Measurements from ENCODE around the gene ANKRD33B. TPM values are rescaled to one million over a fixed set of nuclear protein-coding genes. Genes with fewer than 3 reads are reported as not detected.

The ANKRD33B gene
- total RNA-seq, 2 donors from 2014 or later = 0.61 to 1.8 TPM

- intact Hi-C loops (cut with DNase I, micrococcal nuclease) = no loop called here
Observed at GRCh38 chr5:10674096-10674495, 110.2 kb downstream of the ANKRD33B start.

GRCh38 chr5:10674582-10674981 is 110.7 kb downstream of the ANKRD33B start:
- DNase-seq (no peak), ATAC-seq (peak; percentile 17)
- intact Hi-C loops (cut with DNase I, micrococcal nuclease) = no loop called here

More at GRCh38 chr5:10674096-10674495, 110.2 kb downstream of the ANKRD33B start:
- no peak for DNase-seq
- ATAC-seq = no peak

- DNase-seq (no peak), ATAC-seq (peak; percentile 14)
- intact Hi-C loops (cut with DNase I, micrococcal nuclease) = no loop called here
Observed at GRCh38 chr5:10675177-10675700, 111.4 kb downstream of the ANKRD33B start.

- ATAC-seq (peak; percentile 21), DNase-seq (no peak)
- intact Hi-C loops (cut with DNase I, micrococcal nuclease) = no loop called here
Observed at GRCh38 chr5:10676224-10676623, 112.4 kb downstream of the ANKRD33B start.

- intact Hi-C loops (cut with DNase I, micrococcal nuclease) = no loop called here
- ATAC-seq = no peak
- no peak for DNase-seq
Observed at GRCh38 chr5:10676946-10677345, 113.1 kb downstream of the ANKRD33B start.

GRCh38 chr5:10677533-10677932 is 113.7 kb downstream of the ANKRD33B start:
- intact Hi-C loops (cut with DNase I, micrococcal nuclease) = no loop called here

GRCh38 chr5:10678244-10678643 is 114.4 kb downstream of the ANKRD33B start:
- no peak for DNase-seq
- ATAC-seq = no peak
- intact Hi-C loops (cut with DNase I, micrococcal nuclease) = no loop called here

More at GRCh38 chr5:10677533-10677932, 113.7 kb downstream of the ANKRD33B start:
- no peak for DNase-seq
- no peak for ATAC-seq

- intact Hi-C loops (cut with DNase I, micrococcal nuclease) = no loop called here
- ATAC-seq (no peak), DNase-seq (no peak)
Observed at GRCh38 chr5:10679336-10679988, 115.6 kb downstream of the ANKRD33B start.

- DNase-seq (no peak), ATAC-seq (no peak)
- intact Hi-C loops (cut with DNase I, micrococcal nuclease) = no loop called here
Observed at GRCh38 chr5:10680876-10681481, 117.1 kb downstream of the ANKRD33B start.

- intact Hi-C loops (cut with DNase I, micrococcal nuclease) = no loop called here
- ATAC-seq (no peak), DNase-seq (no peak)
Observed at GRCh38 chr5:10681731-10682679, 118.1 kb downstream of the ANKRD33B start.

GRCh38 chr5:10682801-10683525 is 119.1 kb downstream of the ANKRD33B start:
- no peak for DNase-seq
- no peak for ATAC-seq
- intact Hi-C loops (cut with DNase I, micrococcal nuclease) = no loop called here

- ATAC-seq (no peak), DNase-seq (no peak)
- intact Hi-C loops (cut with DNase I, micrococcal nuclease) = no loop called here
Observed at GRCh38 chr5:10684303-10685086, 120.6 kb downstream of the ANKRD33B start.

GRCh38 chr5:10685115-10685521 is 121.2 kb downstream of the ANKRD33B start:
- intact Hi-C loops (cut with DNase I, micrococcal nuclease) = no loop called here
- DNase-seq (no peak), ATAC-seq (no peak)

- intact Hi-C loops (cut with DNase I, micrococcal nuclease) = no loop called here
- ATAC-seq (no peak), DNase-seq (no peak)
Observed at GRCh38 chr5:10686890-10687289, 123.0 kb downstream of the ANKRD33B start.

GRCh38 chr5:10688651-10689171 is 124.8 kb downstream of the ANKRD33B start:
- DNase-seq (no peak), ATAC-seq (no peak)
- intact Hi-C loops (cut with DNase I, micrococcal nuclease) = no loop called here

GRCh38 chr5:10689391-10690081 is 125.7 kb downstream of the ANKRD33B start:
- intact Hi-C loops (cut with DNase I, micrococcal nuclease) = loop anchor here in 1 of 2 donors (10.0 kb wide), 1 partner anchor 175 kb away; no protein-coding TSS in a partner anchor
- peak; percentile 42 for ATAC-seq
- DNase-seq = no peak
